Mesenteric fat pad (tissue), 1 donor: ENCODE results near the gene MYRIP. TPM values are rescaled to one million over a fixed set of nuclear protein-coding genes. Genes with fewer than 3 reads are reported as not detected.
"Not testable (repeated sequence)": the region's sequence is repeated elsewhere in the genome, so short reads cannot be mapped to it uniquely, and the experiment has no call there.

Source experiments
- DNase-seq: peaks from one replicate; pipeline ENCODE4 v3.0.0-alpha.2; 2020; ENCODE audit warnings: low spot score
- long read RNA-seq: library from polyadenylated mRNA; unstranded; transcript quantifications from one replicate; pipeline ENCODE4 v2.0.0, GENCODE V29; 2020
- total RNA-seq: library from RNA; stranded (reverse); fragmentation: NEBNext Ultra II Directional; extraction: Animal tissue kit (Norgen Biotek cat#: 25700); gene quantifications from one replicate; pipeline ENCODE4 v1.2.1, GENCODE V29; 2021
- donor health status: DM: yes; HTN: yes; CAD: no.

Gene MYRIP
- total RNA-seq: 1.8 TPM
- long read RNA-seq, partial matches to known transcripts: 0 of 1 reads
- long read RNA-seq, other reads (novel, unspliced or antisense): 1 of 1 reads

DNA sequence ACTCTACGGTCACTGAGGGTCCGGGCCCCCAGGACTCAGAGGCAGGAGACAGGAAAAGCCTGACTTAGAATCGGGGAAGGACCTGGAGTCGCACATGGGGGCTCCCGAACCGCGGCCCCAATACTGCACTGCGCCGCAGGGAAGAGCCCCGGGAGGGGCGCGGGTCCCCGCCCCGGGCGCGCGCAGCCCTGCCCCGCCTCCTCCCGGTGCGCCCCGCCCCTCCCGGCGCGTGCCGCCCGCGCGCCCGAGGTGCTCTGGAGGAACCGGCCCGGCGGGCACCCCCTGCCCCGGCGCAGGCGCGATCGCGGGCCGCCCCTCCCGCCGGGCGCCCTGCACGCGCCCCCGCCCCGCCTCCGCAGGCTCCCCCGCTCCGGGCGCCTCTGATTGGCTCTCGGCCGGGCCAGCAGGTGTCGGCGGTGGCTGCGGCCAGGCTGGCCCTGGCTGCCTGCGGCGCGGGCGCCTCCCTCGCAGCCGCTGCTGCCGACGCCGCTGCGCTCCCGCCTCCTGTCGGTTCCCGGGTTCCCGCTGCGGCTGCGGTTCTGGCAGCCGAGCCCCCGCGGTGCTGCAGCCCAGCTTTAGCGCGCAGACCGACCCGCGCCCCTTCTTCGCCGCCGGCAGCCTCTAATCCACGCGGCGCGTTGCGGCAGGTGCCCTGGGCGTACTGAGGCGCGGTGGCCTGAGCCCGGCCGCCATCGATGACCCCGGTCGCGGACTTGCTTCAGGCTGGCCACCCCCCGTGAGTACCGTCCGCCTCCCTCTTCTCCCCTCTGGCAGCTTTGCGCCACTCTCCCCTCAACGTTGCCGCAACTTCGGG lies at the start of gene MYRIP:
TSS of gene MYRIP (plus strand) at position 429 of the 814 bp plus-strand sequence. CDS start 91,208 bp downstream, outside the sequence.
- no peak for DNase-seq

- DNase-seq: no peak
Observed at GRCh38 chr3:39760325-39760724, 49.1 kb upstream of the MYRIP start.

DNA sequence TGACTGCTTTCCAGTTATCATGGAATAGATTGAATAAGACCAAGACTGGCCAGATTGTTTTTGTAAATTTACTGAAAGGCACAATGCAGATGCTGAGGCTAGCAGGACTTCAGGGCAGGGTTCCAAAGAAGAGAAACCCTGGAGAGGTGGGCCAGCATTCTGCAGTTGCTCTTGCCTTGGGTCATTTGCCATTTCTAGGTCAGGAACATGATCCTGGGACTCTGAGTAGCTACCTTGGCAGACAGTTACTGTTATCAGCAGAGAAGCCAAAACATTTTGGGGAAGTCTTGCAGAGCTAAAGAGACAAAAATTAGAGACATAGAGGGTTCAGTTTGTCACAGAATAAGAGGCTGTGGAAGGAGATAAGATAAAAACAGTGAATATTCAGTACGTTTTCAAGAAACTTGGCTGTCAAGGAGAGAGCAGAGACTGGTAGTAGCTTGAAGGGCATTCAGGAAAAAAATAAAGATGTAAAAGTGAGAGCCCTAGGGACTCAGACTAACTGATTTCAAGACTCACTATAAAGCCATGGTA lies 46.8 kb upstream of the MYRIP start:
- DNase-seq: no peak

GRCh38 chr3:39763390-39763789 lies 46.0 kb upstream of the MYRIP start:
- DNase-seq: no peak

- DNase-seq: no peak
Observed at GRCh38 chr3:39765575-39765974, 43.8 kb upstream of the MYRIP start.

- DNase-seq: no peak
Observed at GRCh38 chr3:39766433-39766832, 43.0 kb upstream of the MYRIP start.

DNA sequence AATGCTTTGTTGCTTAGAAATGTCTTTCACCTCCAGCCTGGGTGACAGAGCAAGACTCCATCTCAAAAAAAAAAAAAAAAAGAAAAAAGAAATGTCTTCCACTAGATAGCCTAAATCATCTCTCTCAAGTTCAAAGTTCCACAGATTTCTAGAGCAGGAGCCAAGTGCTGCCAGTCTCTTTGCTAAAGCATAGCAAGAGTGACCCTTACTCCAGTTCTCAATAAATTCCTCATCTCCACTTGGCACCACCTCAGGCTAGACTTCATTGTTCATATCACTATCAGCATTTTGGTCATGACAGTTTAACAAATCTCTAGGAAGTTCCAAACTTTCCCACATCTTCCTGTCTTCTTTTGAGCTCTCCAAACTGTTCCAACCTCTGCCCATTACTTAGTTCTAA lies 42.5 kb upstream of the MYRIP start:
- DNase-seq: not testable (repeated sequence)

DNA sequence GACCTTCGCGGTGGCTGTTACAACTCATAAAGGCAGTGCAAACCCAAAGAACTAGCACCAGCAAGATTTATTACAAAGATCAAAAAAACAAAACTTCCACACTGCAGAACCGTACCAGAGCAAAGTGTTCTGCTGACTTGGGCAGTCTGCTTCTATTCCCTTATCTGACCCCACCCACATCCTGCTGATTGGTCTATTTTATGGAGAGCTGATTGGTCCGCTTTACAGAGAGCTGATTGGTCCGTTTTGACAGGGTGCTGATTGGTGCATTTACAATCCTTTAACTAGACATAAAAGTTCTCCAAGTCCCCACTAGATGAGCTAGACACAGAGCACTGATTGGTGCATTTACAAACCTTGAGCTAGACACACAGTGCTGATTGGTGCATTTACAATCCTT lies 31.2 kb upstream of the MYRIP start:
- DNase-seq: not testable (repeated sequence)

- DNase-seq: no peak
Observed at GRCh38 chr3:39779511-39780230, 29.7 kb upstream of the MYRIP start.

DNA sequence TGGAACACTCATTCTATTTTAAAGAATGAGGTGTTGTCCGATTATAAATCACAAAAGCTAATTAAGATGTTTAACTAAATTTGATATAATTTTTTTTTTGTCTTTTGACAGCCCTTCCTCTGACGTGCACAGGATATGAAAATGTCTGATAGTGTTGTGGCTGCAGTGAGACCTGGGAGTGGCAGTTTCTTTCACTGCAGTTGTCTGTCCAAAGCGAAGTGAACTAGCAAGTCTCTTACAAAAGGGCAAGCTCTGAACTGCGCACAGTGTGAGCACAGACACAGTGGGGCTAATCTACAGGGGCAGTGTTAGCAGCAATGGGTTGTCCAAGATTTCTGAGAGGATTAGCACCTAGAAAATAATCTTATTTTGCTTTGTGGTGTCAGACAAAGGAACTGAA lies 29.1 kb upstream of the MYRIP start:
- DNase-seq: no peak

DNA sequence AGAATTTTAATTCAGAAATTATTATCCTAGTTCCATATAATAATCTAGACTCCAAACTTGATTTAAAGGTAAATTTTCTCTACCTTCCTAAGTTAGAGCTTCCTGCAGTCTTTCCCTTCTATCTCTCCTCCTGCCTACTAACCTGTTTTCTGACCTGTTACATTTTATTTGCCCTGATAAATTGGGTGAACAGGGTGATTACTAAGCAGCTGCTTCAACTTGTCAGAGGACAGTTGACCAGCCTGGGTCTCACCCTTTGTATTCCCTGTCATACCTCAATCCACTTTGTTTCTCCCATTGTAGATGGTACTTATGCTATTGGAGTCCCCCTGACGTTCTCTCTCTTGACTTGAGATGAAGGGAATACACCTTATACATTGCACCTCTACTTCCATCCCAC lies 28.4 kb upstream of the MYRIP start:
- no peak for DNase-seq

DNA sequence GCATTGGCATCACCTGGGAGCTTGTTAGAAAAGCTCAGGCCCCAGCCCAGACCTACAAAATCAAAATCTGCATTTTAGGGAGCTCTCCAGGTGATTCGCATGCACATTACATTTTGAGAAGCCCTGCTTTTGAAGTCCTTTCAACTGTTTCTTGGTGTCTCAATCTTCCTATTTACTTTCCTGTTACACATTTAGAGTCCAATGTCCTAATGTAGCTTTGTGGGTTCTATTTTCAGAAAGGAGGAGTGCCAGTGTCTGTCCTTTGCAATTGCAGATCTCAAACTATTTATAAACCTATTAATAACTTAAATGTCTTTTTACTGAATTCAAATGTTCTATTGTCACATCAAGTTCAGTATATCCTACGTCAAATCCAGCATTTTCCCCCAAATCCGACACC lies 27.8 kb upstream of the MYRIP start:
- no peak for DNase-seq

- no peak for DNase-seq
Observed at GRCh38 chr3:39783680-39784079, 25.7 kb upstream of the MYRIP start.

GRCh38 chr3:39784922-39785321 lies 24.5 kb upstream of the MYRIP start:
- DNase-seq: no peak

DNA sequence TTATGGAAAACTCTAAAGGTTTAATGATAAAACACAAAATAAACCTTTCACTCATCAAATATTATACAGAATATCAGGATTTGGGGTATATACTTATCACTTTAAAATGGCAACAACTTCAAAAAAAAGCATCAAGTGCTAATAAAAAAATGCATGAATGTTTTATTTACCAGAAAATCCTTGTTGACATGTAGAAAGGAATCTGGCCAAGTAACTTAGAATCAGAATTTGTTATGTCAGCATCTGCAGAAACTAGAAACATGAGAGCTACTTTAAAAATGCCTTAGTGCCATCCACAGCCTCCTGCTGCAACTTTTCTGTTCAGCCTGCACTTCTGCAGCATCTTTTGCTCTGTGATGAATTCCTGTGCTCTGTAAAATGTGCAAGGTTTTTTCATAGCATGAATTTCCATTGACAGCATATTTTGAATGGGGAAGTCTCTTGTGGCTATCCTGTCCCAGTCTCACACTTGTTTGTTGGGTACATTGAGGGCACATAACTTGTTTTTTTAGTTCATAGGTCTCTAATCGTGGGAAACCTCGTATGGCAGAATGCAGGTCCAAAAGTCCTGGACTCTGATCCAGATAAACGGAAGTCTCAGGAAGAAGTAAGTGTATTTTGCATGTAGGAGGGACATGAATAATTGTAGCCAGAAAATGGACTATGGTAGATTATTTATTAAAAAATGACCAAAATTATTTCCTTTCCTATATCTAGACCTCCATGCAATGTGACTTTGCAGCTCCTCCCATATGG lies 21.1 kb upstream of the MYRIP start:
- no peak for DNase-seq

DNA sequence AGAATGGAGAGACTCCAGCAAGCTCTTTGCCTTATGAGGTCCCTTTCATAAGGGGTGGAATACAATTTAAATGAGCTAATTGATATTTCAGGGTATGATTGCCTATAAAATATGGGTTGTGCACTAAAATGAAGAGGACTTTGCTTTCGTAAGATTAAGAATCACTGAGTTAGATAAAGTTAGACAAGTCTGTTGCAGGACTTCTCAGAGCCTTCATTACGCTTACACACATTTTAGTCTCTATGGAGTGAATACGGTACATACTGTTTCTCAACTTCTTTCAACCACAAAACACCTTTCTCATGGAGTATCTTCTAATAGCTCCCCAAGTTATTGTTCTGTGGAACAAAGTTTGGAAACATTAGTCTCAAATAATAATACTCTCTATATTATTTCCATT lies 17.8 kb upstream of the MYRIP start:
- no peak for DNase-seq

- no peak for DNase-seq
Observed at GRCh38 chr3:39794880-39795279, 14.5 kb upstream of the MYRIP start.

DNA sequence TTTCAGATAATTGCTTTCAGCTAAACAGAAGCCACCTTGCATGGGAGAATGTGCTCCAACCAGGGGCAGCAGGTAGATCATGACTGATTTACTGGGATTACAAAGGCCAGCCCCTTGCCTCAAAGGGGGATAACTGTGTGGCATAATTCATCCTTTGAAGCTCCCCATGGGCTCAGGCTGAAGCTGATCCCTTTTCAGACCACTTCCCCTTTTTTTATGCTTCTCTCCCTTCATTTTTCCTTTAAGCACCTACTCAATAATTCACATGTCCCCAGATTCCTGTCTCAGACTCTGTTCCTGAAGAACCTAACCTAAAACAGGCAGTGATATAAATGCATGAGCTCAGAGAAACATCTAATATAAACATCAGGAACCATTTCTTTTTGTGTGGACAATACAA lies 8.2 kb upstream of the MYRIP start:
- no peak for DNase-seq

DNA sequence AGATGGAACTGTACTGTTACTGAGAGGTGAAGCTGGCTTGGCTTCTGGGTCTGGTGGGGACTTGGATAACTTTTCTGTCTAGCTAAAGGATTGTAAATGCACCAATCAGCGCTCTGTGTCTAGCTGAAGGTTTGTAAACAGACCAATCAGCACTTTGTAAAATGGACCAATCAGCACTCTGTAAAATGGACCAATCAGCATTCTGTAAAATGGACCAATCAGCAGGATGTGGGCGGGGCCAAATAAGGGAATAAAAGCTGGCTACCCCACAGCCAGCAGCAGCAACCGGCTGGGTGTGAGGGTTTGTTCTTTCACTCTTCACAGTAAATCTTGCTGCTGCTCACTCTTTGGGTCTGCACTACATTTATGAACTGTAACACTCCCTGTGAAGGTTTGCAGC lies 6.9 kb upstream of the MYRIP start:
- DNase-seq: not testable (repeated sequence)

DNA sequence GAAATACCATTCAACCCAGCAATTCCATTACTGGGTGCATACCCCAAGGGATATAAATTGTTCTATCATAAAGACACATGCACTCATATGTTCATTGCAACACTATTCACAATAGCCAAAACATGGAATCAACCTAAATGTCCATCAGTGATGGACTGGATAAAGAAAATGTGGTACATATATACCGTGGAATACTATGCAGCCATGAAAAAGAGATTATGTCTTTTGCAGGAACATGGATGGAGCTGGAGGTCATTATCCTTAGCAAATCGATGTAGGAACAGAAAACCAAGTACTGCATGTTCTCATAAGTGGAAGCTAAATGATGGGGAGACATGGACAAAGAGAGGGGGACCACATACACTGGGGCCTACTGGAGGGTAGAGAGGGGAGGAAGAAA lies 5.5 kb upstream of the MYRIP start:
- no peak for DNase-seq

DNA sequence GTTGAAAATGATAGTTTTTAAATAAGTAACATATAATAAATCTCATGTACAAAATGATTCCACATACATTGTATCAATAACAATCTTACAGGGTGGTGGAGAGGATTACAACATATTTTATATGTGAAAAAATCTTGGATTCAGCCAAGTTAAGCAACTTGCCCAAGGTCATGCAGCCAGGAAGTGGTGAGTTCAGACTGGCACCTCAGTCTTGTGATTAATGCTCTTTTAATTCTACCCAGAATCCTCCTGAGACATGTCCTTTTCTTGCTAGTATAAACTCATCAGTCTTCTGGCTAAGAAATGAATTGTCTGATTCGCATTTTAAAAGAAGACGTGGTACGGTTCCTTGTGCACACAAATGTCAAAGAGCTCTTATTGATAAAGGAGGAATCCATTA lies 4.5 kb upstream of the MYRIP start:
- no peak for DNase-seq

GRCh38 chr3:39805650-39806049 lies 3.8 kb upstream of the MYRIP start:
- no peak for DNase-seq
